ENCODE results near the gene FARP1.

GRCh38 chr13:98334620-98335205, 191.8 kb downstream of the FARP1 start:
- TF ChIP-seq POLR2AphosphoS5 (IDR thresholded peaks at IDR 0.05; ENCODE audit: low read depth, low read length) (no peak), EZH2phosphoT487 (IDR thresholded peaks at IDR 0.05; ENCODE audit: borderline replicate concordance, low read depth) (no peak), MEF2A (IDR thresholded peaks at IDR 0.05; ENCODE audit: borderline replicate concordance, low read depth) (no peak), MXI1 (IDR thresholded peaks at IDR 0.05; ENCODE audit: low read depth, low read length) (no peak), CTCF (IDR thresholded peaks at IDR 0.05) (no peak), NRF1 (IDR thresholded peaks at IDR 0.05; ENCODE audit: low read depth, low read length) (no peak), EP300 (IDR thresholded peaks at IDR 0.05; ENCODE audit: borderline replicate concordance in 1 of 2, low read depth in 1 of 2, low read length in 1 of 2) (no peak), ZBTB33 (IDR thresholded peaks at IDR 0.05; ENCODE audit: borderline replicate concordance, low read depth) (no peak), CHD2 (IDR thresholded peaks at IDR 0.05; ENCODE audit: low read length, partially characterized antibody) (no peak), GATA2 (CRISPR knock-in tag; IDR thresholded peaks at IDR 0.05) (no peak), MAX (IDR thresholded peaks at IDR 0.05; ENCODE audit: low read depth) (no peak), RFX5 (IDR thresholded peaks at IDR 0.05; ENCODE audit: low read length) (no peak)
